ENCODE results near the gene CHST15. TPM values are rescaled to one million over a fixed set of nuclear protein-coding genes. Genes with fewer than 3 reads are reported as not detected.

Gene CHST15
- total and polyA plus RNA-seq, 2 of the 8 experiments (the other 6 are each of a cell fraction or from before 2014, with no cell fraction given): 8.8 to 9.1 TPM

DNA sequence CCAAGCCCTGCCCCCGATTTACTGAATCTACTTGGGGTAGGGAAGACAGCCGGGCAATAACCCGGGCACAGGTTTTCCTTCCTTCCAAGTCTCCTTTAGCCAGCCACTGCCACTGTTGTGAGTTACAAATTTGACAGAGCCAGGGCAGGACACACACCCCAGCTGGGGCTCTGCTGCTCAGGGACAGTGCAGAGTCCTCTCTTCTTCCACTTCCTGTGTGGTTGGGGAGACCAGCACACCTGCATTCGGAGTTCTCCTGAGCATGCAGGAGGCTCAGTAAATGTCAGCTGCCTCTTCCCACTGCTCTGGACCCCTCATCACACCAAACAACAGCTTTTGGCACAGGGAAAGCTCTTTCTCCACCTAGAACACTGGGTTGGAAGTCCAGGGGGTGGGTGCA, 21.3 kb downstream of the CHST15 start:
- Histone ChIP-seq H3K56ac (replicated peaks; ENCODE audit: insufficient read length, low read depth, low read length) (no peak overlapping the region), H2BK5ac (ENCODE audit: low read depth, low read length) (no peak overlapping the region), H3K27ac (ENCODE audit: low read depth, low read length) (no peak overlapping the region), H2AK5ac (ENCODE audit: low read depth, low read length) (0 out of 2 replicates have a peak overlapping the region, but pooled peaks have one; percentile 2), H2BK120ac (replicated peaks; ENCODE audit: low read depth, low read length) (no peak overlapping the region), H2AFZ (ENCODE audit: low read length) (no peak overlapping the region), H4K91ac (replicated peaks; ENCODE audit: insufficient read length, low read length) (no peak overlapping the region), H3K4me1 (replicated peaks in 1 of 4; ENCODE audit: control insufficient read depth in 3 of 4, insufficient read depth in 4 of 4, low read length in 3 of 4) (peaks cover 4 to 18% (median 8%) of the 10 kb centered on the region in 4 experiments), H3K4me2 (ENCODE audit: insufficient read depth in 1 of 2, low read depth in 2 of 2, low read length in 2 of 2) (no peak overlapping the region), H3K9ac (replicated peaks in 1 of 4; ENCODE audit: extremely low read depth in 1 of 4, low read depth in 3 of 4, low read length in 3 of 4) (no peak overlapping the region), H3K9me3 (ENCODE audit: insufficient read depth in 2 of 2, low read depth in 1 of 2, low read length in 1 of 2) (no peaks in the 10 kb centered on the region), H4K5ac (ENCODE audit: insufficient read length, low read depth, low read length) (no peak overlapping the region), H3K79me1 (ENCODE audit: low read depth, low read length) (peaks cover 2% of the 10 kb centered on the region; the same call in 1 of the 2 replicates), H2BK15ac (ENCODE audit: low read length) (0 out of 2 replicates have a peak overlapping the region, but pooled peaks have one; percentile 22), H3K4ac (replicated peaks; ENCODE audit: insufficient read length, low read depth, low read length) (no peak overlapping the region), H3K23me2 (ENCODE audit: low read depth, low read length) (no peaks in the 10 kb centered on the region), H3K36me3 (ENCODE audit: control insufficient read depth in 2 of 4, insufficient read depth in 4 of 4, low read length in 3 of 4) (no peaks in the 10 kb centered on the region), H3K14ac (ENCODE audit: insufficient read length) (no peak overlapping the region), H3K18ac (ENCODE audit: extremely low read depth, low read length) (no peak overlapping the region), H3K4me3 (ENCODE audit: extremely low read depth in 1 of 4, insufficient read depth in 2 of 4, low read depth in 3 of 4, low read length in 4 of 4) (no peak overlapping the region), H3K23ac (ENCODE audit: insufficient read length) (no peak overlapping the region), H4K20me1 (replicated peaks in 1 of 2; ENCODE audit: control insufficient read depth in 1 of 2, insufficient read depth in 2 of 2, low read length in 2 of 2) (no peaks in the 10 kb centered on the region), H2BK20ac (ENCODE audit: low read length) (0 out of 2 replicates have a peak overlapping the region, but pooled peaks have one; percentile 26), H2BK12ac (ENCODE audit: low read depth, low read length) (no peak overlapping the region; the same call in 1 of the 2 replicates), H3K79me2 (ENCODE audit: control insufficient read depth in 1 of 2, insufficient read depth in 2 of 2, low read length in 2 of 2) (no peaks in the 10 kb centered on the region), H4K8ac (ENCODE audit: extremely low read depth, insufficient read depth, low read length) (no peak overlapping the region), H3K27me3 (replicated peaks in 1 of 4; ENCODE audit: control insufficient read depth in 3 of 4, extremely low read depth in 1 of 4, insufficient read depth in 3 of 4, low read length in 3 of 4) (no peaks in the 10 kb centered on the region; a peak in 1 of 7 replicates)
- DNase-seq (ENCODE audit: low read depth in 1 of 2, low spot score in 2 of 2): no peak
- WGBS, 2 experiments (ENCODE audit: extremely low coverage in 1 of 2, insufficient coverage in 1 of 2, insufficient read length in 1 of 2, insufficient replicate concordance in 2 of 2, low coverage in 1 of 2, low lambda C conversion rate in 2 of 2, missing lambda C conversion rate in 1 of 2): 94% methylated on average over 4 of the region's 4 CpGs; no CpG with 5 or more reads in 1 of the 2 experiments
- ChIA-PET POLR2A (ENCODE audit: partially characterized antibody) (interaction anchor here (1.6 kb wide), 1 partner anchor 17 kb away, joined by 5 read pairs; no protein-coding TSS in a partner anchor), CTCF (ENCODE audit: partially characterized antibody) (interaction anchor here (0.6 to 1.8 kb wide), 5 partner anchors 18 to 121 kb away, joined by 3 to 7 read pairs (median 5); no protein-coding TSS in a partner anchor)
- TF ChIP-seq EGR1 (IDR thresholded peaks at IDR 0.05; ENCODE audit: borderline replicate concordance, low read depth, low read length): no peak
- TF ChIP-seq NRF1 (IDR thresholded peaks at IDR 0.05; ENCODE audit: low read depth, low read length): no peak
- TF ChIP-seq RBBP5 (IDR thresholded peaks at IDR 0.05; ENCODE audit: borderline replicate concordance, low read depth, low read length): no peak
- TF ChIP-seq GABPA (IDR thresholded peaks at IDR 0.05; ENCODE audit: borderline replicate concordance, insufficient read depth, low read length): no peak
- no peak for TF ChIP-seq SIN3A (conservative IDR thresholded peaks at IDR 0.05 in 1 of 2, IDR thresholded peaks at IDR 0.05 in 1 of 2; ENCODE audit: low read depth in 1 of 2, low read length in 2 of 2)
- no peak for TF ChIP-seq YY1 (IDR thresholded peaks at IDR 0.05; ENCODE audit: low read depth, low read length)
- no peak for TF ChIP-seq PHF8 (conservative IDR thresholded peaks at IDR 0.05; ENCODE audit: low read depth, low read length)
- TF ChIP-seq SP2 (IDR thresholded peaks at IDR 0.05; ENCODE audit: low read length): no peak
- no peak for TF ChIP-seq RFX5 (IDR thresholded peaks at IDR 0.05; ENCODE audit: borderline replicate concordance, low read depth, low read length)
- no peak for TF ChIP-seq CHD1 (IDR thresholded peaks at IDR 0.05; ENCODE audit: low read depth, low read length)
- TF ChIP-seq NANOG (IDR thresholded peaks at IDR 0.05; ENCODE audit: insufficient read depth, low read depth, low read length, poor library complexity, severe bottlenecking): no peak
- FAIRE-seq: no peak
